ENCODE data around the gene PTPRG.

The PTPRG gene

GRCh38 chr3:62110443-62111225 is 549.3 kb downstream of the PTPRG start:
- DNase-seq (ENCODE audit: low read depth in 3 of 3) = no peak

GRCh38 chr3:62113092-62113491 is 551.7 kb downstream of the PTPRG start:
- no peak for DNase-seq (ENCODE audit: low read depth in 3 of 3)

GRCh38 chr3:62114763-62115162 is 553.4 kb downstream of the PTPRG start:
- no peak for DNase-seq (ENCODE audit: low read depth in 3 of 3)

DNA sequence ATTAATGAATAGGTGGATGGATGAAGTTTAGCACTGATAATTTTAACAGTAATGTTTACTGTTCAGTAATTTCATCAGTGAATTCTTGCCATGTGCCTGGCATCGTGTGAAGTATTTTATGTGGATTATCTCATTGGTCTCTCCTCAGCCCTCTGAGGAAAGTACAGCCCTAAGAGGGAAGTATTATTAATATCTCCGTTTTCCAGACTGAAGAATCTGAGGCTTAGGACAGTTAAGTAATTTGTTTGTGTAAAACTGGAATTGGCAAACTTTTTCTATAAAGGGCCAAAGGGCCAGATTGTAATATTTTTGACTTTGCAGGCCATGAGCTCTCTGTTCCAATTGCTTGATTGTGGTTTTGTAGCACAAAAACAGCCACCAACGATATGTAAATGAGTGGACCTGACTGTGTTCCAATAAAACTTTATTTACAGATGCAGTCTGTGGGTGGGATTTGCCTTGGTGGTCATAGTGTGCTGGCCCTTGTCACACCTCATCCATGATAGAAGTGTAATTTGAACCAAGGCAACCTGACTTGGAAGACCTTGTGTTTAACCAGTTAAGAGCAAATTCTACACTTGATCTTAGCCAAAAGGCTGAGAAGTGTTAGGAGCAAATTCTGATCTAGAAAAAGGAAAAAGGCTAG is 556.7 kb downstream of the PTPRG start:
- DNase-seq (ENCODE audit: low read depth in 3 of 3) = no peak

GRCh38 chr3:62119139-62119538 is 557.8 kb downstream of the PTPRG start:
- DNase-seq (ENCODE audit: low read depth in 3 of 3) = no peak

GRCh38 chr3:62122819-62123218 is 561.4 kb downstream of the PTPRG start:
- no peak for DNase-seq (ENCODE audit: low read depth in 3 of 3)

DNA sequence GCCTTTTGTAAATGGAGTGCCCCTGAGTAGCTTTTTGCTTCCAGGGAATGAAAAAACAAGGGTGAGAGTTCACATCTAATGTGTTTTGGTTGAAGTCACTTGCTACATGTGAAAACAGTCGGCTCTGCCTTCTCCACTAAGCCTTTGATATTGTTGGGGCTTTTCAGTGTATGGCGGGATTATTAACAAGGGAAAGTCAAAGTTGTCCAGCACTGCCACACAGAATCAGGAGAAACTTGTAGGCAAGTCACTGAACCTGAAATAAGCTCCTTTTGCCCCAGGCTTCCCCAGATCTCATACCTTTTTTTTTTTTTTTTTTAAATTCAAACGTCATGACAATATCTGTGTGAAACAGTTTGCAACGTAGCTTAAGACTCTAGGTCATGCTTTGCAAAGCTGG is 564.0 kb downstream of the PTPRG start:
- no peak for DNase-seq (ENCODE audit: low read depth in 3 of 3)

GRCh38 chr3:62127116-62127515 is 565.7 kb downstream of the PTPRG start:
- DNase-seq (ENCODE audit: low read depth in 3 of 3) = no peak

DNA sequence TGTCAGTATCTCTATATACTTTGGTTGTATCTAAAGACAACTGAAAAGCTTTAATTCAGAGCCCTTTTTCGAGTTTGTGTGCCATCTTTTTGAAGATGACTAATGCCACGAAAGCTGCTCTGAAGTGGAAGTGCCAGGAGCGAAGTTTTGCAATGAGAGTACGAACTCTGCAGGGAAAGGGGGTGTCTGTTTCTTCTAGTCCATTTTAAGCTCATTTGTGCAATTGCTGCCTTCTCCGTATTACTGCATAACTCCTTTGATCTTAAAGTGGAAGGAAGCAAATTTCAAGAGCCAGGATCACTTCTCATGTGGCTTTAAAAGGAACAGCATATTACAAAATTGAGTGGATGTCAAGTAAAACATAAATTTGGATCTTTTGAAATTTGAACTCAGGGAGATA is 566.7 kb downstream of the PTPRG start:
- no peak for DNase-seq (ENCODE audit: low read depth in 3 of 3)

DNA sequence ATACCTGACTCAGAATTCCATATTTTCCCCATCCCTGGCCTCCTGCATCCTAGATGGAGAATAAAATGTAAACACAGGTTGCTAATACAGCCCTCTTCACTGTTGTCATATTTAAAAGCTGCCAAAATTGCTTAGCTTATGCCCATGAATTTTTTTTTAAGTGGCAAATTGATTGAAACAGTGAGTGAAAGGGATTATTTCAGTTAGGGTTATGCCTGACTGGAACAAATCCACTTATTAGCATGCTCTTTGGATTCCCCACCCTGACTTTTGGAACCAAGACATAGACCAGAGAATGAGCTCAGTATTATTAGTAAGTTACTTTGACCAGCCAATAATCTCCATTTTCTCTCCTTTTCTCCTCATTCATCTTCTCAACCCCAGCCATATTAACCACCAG is 567.3 kb downstream of the PTPRG start:
- DNase-seq (ENCODE audit: low read depth in 3 of 3) = no peak

DNA sequence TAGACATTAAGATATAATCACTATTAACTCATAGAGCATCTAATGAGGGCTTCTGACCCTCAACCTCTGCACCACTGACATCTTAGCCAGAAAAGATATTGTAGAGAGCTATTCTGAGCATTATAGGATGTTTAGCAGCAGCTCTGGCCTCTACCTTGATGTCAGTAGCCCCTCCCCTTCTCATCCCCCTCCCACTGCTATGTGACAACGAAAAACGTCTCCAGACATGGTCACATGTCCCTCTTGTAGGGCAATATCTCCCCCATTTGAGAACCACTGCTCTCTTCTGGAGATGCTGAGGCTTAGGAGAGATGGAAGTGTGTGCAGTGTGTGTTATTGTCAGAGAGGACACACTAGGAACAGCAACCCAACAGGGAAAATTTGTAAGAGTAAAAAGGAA is 569.7 kb downstream of the PTPRG start:
- no peak for DNase-seq (ENCODE audit: low read depth in 3 of 3)

DNA sequence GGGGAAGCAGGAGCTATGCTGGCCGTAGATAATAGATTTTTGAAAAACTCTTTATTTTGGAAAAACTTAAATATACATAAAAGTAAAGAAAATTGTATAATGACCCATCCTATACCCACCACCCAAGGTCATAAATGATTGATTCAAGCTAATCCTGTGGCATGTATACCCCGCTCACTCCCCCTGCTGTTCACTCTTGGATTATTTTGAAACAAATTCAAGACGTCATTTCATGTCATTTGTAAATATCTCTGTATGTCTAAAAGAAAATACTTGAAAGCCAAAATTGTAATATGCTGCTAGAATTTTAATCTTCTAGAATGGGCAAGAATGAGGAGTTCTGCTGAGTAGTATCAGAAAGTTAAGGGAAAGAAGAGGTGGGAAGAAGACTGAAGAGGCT is 570.2 kb downstream of the PTPRG start:
- no peak for DNase-seq (ENCODE audit: low read depth in 3 of 3)

DNA sequence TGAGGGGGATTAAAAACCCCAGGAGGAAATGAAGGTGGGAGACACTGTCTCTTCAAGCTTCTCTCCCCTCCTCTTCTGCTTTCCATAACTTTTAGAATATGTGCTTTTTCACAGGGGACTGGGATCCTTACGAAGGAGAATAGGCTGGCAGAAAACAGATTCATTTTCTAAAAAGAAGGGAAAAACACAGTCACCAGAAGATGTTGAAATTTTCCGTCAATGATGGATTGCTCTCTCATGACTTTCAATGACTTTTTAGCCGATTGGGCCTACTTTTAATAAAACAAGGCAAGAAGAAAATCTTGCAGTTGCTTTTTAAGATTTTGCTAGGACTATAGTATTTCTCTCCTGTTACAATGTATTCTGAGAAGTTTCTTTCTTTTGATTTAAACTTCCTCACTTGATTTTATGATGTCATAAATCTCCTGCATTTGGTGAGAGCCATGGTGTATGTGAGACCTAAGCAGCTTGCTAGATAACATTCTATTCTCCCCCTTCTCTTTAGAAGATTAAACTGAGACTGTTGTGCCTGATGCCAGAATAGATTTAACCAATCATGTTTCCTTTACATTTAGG is 570.7 kb downstream of the PTPRG start:
- DNase-seq (ENCODE audit: low read depth in 3 of 3) = no peak

DNA sequence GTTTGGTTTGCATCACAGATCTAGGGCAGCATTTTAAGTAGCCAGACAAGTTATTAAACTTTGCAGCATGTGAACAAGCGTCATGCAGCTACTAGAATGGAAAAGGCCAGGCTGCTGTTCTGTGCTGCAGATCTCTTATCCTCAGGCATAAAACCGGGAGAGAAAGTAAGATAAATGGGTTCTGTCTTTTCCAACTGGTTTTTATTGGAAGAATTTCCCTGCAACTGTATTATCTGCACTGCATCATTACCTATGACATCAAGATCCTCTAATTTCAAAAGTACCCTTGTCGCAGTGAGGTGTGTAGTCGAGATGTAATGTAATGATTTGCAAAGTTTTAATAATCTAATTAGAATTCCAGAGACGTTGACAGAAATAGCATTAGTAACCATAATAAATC is 571.6 kb downstream of the PTPRG start:
- DNase-seq (ENCODE audit: low read depth in 3 of 3) = no peak

GRCh38 chr3:62134061-62134496 is 572.7 kb downstream of the PTPRG start:
- no peak for DNase-seq (ENCODE audit: low read depth in 3 of 3)

GRCh38 chr3:62135741-62136140 is 574.4 kb downstream of the PTPRG start:
- DNase-seq (ENCODE audit: low read depth in 3 of 3) = no peak

GRCh38 chr3:62139957-62140356 is 578.6 kb downstream of the PTPRG start:
- no peak for DNase-seq (ENCODE audit: low read depth in 3 of 3)

- no peak for DNase-seq (ENCODE audit: low read depth in 3 of 3)
These were observed 581.1 kb downstream of the PTPRG start for GRCh38 chr3:62142331-62143085.

DNA sequence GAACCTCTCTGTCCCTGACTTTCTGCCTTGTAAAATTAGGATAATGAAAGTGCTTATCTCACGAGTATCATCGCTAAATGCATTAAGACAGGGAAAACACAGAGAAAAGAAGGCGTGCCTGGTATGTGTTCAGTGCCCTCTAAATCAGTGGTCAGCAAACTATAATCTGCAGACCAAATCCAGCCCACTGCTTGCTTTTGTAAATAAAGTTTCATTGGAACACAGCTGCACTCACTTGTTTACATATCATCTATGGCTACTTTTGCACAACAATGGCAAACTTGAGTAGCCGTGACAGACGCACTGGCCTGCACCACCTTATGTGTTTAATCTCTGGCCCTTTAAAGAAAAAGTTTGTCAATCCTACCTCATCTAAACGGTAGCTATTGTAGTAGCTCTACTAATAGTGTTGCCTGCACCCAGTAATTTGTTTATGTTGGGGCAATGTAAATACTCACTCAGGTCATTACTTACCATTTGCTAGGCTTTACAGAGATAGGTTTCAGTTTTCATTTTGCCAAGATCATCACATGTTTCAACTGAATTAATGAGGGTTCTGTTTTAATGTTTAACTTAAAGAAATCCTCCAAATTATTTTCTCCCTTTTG is 582.6 kb downstream of the PTPRG start:
- no peak for DNase-seq (ENCODE audit: low read depth in 3 of 3)

DNA sequence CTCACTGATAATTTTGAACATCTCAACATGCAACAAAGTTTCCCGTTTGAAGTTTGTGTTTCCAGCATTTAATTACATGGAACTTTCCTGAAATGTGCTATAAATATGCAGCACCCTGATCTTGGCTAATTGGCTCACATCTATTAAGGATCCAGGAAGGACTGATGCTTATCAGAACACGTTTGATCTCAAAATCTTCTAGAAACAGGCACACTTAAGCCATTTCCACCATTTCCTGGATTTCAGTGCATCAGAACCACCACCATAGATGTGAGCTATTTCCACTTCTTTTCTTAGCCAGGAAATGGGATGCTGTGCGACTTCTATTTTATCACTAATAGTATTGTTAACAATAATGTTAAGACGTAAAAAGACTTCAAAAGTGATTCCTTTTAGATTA is 583.1 kb downstream of the PTPRG start:
- DNase-seq (ENCODE audit: low read depth in 3 of 3) = no peak

DNA sequence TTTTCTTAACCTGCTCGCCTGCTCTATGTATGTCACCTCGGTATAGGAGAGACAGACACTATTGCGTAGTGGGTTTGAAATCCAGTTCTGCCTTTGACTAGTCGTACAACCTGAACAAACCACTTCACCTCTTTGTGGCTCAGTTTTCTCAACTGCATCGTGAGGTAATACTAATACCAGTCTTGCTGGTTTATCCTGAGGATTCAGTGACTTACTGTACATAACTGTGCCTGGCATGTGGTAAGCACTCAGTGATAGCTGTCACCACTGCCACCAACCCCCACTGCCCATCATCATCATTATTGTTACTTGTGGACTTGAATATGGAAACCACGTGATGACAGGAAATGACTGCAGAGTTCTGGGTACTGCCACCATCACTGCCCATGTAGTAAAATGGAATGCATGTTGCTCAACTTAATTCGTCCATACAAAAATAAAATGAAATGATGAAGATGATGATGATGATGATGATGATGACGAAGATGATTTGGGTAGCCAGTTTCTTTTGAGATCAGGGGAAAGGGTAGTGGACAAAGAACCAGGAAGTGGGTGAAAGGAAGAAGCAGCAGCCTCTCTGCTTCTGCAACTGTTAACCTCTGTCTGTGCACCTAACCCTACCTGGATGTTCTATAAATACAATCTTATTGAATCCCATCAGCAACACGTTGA is 583.9 kb downstream of the PTPRG start:
- DNase-seq (ENCODE audit: low read depth in 3 of 3) = no peak
